NCI-H1092 treated with DMSO at 0.1 percent for 48 hours (cell line): ENCODE results near the gene SERGEF.

Source experiments
- DNase-seq: peaks from one replicate; lab custom pipeline; 2025; lab: John Stamatoyannopoulos, UW

SERGEF gene

DNA sequence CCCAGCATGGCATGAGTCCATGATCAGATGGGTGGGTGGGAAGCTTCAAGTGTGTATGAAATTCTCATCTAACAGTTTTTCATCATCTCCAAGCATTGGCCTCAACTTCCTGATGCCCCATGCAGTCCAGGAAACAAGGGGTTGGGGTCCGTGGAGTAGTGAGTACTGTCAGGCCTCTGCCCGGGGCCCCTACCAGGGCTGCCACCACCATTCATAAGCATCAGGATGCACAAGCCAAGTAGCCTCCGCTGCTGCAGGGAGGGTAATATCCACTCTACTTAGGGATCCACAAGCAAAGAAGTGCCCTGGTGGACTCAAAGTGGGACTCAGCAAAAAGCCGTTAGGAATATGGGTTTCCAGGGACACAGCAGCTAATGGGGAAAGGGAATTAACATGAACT, 229.0 kb downstream of the SERGEF start:
- no peak for DNase-seq

DNA sequence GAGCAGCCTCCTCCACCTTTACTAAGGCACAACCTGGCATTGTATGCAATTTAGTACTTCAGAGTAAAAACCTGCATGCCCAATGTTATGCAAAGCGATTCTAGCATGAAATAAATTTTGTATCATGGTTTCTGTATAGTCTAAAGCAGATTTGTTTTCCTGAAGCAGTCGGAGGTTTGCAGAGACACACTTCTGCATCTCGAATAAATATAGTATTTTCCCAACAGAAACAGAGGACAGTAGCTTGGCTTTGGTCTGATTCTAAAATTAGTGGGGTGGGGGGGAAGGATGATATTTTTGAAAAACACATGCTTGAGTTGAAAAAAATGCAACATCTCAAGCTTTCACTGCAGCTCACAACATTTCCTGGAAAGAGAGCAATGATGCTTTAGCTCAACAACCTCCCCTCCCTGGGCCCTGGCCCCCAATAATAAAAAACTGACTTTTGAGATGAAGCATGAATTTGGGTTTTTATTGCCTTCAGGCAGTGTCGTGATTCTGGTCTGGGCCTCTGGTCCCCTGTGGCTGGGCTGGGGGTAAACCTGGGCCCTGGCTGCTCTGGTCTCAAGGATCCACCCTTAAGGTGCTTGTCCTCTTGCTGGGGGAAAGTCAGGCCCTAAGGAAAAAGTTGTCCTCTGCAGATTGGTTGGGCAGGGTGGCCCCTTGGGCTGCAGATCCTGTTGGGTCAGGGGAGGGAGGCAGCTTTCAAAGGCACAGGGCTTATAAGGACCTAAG, 230.1 kb downstream of the SERGEF start:
- no peak for DNase-seq

DNA sequence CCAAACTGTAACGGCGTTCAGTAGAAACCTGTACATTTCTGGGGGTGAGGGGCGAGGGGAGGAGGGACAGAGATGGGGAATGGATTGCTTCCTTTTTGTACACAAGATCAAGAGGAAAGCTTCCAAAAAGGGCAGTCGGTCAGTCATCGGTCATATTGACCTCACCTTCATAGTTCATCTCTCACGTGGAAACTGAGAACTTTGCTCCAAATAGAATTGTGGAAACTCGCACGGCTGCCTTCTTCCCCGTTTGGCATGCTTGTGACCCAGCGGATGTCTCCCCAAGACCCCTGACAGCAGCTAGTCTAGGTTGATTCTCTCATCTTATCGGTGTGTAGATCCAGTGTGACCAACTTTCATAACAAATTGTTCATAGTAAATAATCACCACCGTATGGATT, 230.7 kb downstream of the SERGEF start:
- no peak for DNase-seq

DNA sequence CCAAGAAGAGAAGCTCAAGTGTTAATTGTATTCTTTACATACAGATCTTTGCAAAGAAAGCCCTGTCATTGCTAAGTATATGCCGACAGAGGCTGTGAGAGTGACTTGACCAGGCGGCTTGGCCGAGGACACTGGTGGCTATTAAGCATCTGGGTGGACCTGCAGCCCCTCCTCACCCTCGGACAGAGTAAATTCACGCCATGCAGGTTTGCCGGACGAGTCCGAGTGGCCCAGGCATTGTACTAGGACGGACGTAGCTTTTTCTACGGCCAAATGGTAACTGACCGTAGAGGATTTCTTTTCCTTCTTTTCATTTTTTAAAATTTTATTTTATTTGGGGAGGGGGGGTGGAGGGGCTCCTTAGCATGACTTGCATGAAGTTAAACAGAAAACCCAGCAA, 231.2 kb downstream of the SERGEF start:
- no peak for DNase-seq

DNA sequence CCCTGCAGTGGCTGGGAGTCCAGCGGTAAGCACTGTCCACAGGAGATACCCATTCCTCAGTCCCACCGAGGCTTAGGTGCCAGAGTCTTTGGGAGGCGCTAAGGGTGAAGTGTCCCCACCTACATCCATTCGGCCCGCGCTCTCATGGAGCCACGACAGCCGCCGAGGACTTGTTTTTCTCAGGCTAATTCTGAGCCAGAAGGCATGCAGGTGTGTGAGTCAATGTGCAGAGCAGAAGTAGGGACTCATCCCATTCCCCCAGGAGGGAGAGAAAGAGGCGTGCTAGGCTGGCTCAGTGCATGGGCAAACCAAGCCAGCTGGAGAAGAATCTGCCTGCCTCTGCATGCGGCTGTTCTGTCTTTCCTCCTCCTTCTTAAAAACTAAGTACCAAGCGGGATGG, 231.6 kb downstream of the SERGEF start:
- DNase-seq, result no peak

DNA sequence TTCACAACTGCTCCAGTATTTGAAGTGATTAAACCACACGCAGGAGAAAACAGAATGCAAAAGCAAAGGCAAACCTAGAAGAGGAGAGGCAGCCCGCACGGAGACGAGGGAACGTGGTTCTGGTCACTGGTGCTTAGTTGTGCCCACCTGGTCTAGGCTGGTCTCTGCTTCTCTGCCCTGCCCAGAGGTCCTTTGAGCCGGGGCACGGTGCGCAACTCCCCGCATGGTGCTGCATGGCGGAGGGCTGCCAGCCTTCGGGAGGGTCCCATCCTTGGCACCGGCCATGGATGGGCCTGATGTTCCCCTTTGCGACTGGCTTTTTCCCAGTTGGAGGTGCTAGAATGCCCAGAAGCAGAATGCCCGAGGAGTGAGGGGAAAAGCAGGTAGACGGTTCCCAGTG, 232.2 kb downstream of the SERGEF start:
- DNase-seq, result no peak

DNA sequence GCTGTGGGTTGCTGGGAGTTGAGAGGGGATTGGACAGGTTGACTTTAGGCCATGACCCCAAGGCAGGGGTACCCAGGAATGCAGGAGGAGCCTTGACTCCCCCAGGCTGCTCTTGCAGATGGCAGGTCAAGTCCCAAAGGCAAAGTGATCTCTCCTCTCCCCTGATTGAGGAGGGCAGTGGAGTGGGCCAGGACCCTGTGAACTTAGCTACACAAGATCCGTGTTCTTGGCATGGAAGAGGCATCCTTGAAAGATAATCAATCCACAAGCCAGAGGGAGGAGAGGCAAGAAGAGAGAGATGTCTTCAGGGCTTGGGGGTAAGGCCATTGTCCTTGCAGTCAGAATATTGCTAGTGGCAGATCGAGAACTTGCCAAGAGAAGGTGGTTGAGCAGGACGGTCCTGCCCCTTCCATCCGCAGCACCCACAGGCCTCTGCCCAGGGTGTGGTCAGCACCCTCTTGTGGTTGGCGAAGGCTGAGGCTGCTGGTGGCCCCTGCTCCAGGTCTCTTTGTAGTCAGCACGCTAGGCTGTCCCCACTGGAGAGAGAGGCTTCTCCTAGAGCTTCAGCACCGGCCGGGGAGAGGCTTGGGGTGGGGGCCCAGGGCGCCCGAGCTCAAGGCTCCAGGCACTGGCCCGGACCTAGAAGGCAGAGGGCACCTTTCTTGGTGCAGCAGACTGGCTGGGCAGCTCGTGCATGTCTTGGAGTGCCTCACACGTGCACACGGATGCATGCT, 232.8 kb downstream of the SERGEF start:
- no peak for DNase-seq

DNA sequence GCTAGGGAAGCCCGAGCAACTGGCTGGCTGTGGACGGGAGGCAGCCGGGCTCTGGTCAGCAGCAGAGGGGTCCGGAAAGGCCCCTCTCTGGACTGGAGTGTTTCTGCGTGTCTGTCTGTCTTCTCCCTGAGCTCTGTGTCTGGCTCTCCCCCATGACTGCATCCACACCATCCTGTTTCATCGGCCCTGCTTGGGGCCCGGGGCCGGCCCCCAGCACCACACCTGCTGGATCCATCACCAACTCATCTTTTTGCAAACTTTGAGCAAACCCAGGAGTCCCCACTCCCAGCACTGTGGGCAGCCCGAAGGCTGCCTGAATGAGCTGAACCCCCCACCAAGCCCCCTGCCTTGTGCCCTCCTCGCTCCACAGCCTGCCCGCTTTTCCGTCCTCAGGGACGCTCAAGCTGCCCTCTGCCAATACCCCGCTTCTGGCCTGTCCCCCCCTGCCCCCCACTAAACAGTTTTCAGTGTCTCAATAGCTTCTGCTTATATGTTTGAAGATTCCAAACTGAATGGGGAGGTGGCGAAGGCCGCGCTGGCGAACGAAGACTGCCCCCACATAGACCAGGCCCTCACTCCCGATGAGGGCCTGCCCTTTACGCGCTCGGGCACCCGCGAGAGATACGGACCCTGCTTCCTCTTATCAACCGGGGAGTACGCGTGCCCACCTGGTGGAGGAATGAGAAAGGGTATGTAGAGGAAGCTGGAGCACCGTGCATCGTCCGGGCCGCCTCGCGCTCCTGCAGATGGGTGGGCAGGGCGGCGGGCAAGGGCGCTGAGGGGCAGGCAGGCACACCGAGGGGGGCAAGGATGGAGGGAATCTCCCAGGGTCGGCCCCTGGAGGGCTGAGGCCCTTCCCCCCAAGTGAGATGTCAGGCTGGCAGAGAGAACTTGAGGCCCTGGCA, 233.6 kb downstream of the SERGEF start:
- DNase-seq, result no peak

DNA sequence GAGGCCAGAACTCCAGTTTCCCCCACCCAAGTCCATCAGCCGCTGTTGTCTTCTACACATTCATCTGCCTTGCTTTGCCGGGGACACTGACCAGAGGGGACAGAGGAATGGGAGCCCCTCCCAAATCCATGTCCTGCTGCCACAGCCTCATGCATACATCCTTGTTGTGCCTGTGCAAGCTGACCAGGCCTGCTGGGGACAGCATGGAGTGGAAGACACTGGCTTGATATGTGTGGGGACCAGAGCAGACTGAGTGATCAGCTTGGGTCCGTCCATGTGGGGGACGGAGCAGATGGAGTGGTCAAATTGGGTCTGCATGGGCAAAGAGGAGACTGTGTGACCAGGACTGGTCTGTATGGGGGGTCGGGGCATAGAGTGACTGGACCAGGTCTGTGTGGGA, 234.5 kb downstream of the SERGEF start:
- no peak for DNase-seq

DNA sequence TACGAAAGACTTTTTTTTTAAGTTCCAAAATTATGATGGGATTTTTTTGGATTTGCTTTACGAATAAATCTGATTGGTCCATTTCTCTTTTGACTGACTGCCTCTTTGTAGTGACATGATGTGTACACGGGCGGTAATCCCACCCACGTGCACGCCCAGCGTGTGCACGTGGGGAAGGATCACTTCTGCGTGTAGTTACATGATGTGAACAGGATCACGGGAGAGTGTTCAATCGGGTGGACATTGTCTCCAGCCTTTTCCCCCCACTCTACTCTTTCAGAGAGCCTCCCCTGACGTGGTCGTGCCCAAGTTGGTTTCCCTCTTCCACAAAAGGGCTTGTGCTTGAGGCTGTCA, 235.1 kb downstream of the SERGEF start:
- DNase-seq, result no peak

DNA sequence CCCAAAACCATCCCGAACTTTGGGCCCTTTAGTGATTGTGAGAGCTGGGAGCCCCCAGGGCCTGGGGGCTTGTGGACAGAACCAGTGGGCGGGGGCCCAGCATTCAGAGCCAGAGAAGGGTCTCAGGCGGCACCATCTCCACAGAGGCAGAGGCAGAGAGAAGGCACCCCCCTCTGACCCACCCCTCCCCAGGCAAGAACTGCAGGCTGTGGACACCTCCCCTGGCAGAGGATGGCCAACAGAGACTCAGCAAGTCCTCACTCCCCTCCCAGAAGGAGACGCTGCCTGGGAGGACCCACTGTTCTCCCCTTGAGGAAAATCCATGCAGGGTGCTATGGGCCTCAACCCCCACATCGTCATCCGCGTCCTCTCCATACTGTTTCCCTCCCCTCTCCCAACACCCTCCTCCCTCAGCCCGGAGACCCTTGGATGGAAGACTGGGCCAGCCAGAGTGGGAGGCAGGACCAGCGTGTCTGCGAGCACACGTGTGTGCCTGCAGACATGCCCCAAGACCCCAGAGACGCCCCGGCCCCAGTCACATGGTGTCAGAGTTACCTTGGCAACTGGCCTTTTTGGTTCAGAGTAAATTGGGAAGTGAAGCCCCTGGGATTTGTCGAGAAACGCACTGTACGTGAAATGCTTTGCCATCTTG, 235.6 kb downstream of the SERGEF start:
- no peak for DNase-seq

DNA sequence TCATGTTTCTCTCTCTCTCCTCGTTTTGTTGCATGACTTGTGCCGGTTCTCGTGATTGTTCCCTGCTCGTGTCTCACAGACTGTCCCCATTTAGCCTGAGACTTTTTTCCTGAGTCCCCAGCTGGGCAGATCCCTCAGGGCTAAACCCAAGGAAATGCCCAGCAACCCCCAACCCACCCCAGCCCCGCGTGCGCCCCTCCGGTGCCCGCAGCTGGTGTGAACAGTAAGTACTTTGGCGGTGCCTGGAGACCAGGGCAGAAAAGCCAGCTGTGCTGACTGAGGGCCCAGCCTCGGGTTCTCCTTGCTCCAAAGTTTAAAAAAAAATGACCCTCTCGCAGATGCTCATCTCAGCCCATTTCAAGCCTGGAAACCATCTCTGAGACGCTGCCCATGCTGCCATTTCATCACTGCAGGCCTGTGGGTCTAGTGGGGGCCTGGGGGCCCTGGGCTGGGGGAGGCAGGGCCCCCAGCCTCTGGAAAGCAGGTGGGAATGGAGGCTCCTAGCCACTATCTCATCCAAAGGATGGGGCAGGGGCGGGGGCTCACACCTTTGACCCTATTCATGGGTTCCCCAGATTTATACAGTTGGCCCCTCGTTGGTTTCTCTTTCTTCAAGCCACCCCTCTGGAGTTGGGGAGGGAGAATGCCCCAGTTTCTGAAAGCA, 236.5 kb downstream of the SERGEF start:
- no peak for DNase-seq

DNA sequence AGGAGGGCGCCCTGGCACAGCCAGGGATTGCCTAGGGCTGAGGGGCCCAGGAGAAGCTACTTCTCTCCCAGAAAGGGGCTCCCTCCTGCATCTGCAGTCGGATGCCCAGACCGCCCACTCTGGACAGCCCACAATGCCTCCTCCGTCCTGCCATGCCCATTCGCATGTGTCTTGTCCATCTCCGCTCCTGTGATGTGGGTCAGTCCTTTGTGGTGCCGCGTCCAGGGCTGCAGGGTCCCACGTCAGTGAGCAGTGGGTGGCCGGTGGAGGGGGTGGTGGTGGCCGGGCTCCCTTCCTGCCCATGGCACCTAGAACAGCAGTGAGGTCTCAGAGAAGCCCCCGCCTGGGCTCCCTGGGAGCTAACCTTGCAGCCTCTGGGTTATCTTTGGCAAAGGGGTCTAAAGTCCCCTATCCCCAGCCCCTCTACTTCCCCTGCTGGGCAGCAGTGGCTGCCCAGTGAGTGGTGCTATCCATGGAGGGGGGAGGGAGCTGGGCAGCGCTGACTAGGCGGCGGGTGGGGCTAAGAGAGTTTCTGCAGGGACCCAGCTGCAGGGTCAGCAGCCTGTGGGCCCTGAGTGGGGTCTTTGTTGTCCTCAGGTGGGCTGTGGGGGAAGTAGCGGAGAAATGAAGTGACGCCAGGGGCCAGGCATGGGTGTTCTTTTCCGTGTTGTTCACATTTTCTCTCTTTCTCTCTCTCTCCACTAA, 237.2 kb downstream of the SERGEF start:
- no peak for DNase-seq

DNA sequence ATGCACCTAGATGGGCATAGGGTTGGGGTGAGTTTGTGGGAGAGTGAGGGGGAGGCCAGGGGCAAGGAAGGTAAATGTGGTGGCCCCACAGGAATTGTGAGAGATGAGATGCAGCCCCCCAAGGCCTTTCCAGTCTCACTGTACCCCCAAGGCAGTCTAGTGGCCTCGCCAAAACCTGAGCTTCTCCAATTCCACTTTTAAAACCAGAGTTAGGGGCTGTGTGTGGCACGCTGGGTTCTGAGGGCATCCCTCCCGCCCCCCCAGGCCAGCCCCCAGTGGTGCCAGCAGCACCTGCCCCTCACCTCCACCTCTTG, 237.9 kb downstream of the SERGEF start:
- DNase-seq, result no peak

DNA sequence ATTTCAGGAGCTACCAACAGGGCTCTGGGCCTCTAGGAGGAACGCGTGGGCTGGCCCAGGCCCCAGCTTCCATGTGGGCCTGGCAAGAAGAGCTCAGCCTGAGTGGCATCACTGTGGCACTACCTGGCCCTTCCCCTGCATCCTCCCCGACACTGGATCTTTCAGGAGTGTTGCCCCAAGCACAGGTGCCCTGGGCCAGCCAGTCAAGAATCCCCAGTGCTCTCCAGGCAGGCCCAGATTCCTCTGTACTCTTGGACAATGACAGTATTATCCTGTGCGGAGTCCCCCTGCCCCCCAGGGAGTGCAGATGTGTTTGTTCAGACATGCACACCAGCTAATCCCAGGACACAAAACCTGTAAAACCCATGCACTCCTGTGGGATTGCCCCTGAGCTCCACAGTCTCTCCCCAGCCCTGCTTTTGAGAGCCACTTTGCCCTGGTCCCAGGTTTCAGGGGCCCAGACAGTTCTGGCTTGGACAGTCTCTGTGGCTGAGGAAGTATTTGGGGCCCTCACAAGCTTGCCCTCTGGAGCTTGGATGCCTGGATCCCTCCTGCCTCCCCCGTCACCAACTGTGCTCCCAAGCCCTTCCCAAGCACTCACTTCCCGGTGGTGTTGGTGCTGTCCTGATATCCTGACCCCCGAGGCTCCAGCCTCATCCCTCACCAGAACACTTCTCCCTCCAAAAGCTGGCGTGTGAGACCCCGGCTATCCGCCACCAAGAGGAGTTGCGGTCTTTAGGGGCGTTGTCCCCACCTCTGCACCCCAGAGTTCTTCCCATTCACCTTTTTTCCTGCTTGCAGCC, 238.4 kb downstream of the SERGEF start:
- no peak for DNase-seq

DNA sequence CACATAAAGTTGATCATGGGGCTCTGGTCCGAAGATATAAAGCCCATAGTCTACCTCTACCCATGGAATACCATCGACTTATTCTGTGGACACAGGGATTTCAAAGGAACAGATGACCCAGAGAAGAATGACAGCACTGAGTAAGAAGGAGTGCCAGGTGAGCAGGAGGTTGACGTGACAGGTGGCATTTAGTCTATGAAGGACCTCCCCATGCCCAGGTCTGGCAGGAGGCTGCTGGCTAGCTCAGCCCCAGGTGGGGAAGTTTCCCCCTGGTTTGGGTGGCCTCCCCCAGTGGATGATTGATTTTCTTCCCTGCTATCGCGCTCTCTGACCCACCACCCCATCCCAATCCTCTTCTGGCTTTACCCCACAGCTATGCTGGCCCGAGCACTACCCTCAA, 239.2 kb downstream of the SERGEF start:
- DNase-seq, result no peak

DNA sequence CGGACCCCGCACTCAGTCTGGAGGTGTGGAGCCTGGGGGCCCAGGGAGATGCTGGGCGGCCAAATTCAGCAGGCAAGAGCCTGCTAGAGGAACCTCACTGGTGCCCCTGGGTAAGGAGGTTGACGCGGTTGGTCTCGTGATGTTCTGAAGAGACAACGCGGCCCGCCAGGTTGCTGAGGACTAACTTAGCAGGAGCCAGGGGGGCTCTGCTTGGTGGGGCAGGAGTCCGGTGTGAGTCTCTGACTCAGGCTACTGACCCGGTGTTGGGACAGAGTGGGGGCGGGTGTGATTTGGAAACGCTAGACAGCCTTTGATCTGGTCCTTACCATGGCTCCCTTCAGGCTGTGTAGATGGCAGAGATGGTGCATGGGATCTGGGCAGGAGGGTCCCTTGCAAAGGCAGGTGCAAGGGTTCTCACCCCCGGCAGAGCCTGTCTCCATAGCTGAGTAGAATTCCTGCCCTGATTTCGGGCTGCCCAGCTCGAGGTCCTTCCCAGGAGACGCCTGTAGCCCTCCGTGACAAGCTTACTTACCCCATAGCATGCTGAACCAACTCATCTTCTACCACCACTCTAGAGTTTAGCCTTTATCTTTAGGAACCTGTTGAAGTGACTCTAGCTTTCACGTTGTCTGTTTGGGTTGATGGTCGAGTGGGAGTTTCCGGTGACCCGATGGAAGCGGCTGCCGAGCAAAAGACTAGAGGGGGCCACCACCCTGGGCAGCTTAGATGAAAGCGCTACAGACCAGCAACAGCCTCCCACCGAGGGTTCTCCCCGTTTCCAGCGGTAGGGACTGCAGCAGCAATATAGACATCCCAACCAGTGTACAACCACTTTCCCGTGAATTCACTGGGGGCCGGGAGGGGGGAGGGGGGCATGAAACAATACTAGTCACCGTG, 239.9 kb downstream of the SERGEF start:
- DNase-seq, result no peak

DNA sequence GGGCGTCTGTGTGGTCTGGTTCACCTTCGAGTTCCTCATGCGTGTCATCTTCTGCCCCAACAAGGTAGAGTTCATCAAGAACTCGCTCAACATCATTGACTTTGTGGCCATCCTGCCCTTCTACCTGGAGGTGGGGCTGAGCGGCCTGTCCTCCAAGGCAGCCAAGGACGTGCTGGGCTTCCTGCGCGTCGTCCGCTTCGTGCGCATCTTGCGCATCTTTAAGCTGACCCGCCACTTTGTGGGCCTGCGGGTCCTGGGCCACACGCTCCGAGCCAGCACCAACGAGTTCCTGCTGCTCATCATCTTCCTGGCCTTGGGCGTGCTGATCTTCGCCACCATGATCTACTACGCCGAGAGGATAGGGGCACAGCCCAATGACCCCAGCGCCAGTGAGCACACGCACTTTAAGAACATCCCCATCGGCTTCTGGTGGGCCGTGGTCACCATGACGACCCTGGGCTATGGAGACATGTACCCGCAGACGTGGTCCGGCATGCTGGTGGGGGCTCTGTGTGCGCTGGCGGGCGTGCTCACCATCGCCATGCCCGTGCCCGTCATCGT, 240.9 kb downstream of the SERGEF start:
- DNase-seq, result no peak

DNA sequence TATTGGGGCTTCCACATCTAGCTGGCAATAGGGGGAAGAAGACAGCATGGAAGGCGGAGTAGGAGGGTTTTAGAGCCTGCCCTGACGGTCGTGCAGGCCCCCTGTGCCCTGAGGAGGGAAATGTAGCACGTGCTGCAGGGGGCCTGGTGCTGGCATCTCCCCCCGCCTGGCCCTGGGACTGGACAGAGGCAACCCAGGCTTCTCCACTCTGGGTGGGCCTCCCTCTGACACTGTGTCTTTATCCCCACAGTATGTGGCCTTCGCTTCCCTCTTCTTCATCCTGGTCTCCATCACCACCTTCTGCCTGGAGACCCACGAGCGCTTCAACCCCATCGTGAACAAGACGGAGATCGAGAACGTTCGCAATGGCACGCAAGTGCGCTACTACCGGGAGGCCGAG, 241.4 kb downstream of the SERGEF start:
- DNase-seq, result no peak
